ENCODE measurements around the gene SIRPB1.
"Not testable (repeated sequence)": the region's sequence is repeated elsewhere in the genome, so short reads cannot be mapped to it uniquely, and the experiment has no call there.

Gene SIRPB1

GRCh38 chr20:1636621-1637020 lies 16.8 kb upstream of the SIRPB1 start:
- no peak for DNase-seq (ENCODE audit: low read depth)

GRCh38 chr20:1635291-1635979 lies 15.6 kb upstream of the SIRPB1 start:
- no peak for DNase-seq (ENCODE audit: low read depth)

GRCh38 chr20:1633535-1633934 lies 13.7 kb upstream of the SIRPB1 start:
- DNase-seq (ENCODE audit: low read depth): no peak

- no peak for DNase-seq (ENCODE audit: low read depth)
Measured at GRCh38 chr20:1632178-1632577, 12.4 kb upstream of the SIRPB1 start.

GRCh38 chr20:1631309-1632151 lies 11.7 kb upstream of the SIRPB1 start:
- DNase-seq (ENCODE audit: low read depth): no peak

GRCh38 chr20:1630186-1630585 lies 10.4 kb upstream of the SIRPB1 start:
- no peak for DNase-seq (ENCODE audit: low read depth)

GRCh38 chr20:1629321-1629720 lies 9.5 kb upstream of the SIRPB1 start:
- no peak for DNase-seq (ENCODE audit: low read depth)

- no peak for DNase-seq (ENCODE audit: low read depth)
Measured at GRCh38 chr20:1628621-1629020, 8.8 kb upstream of the SIRPB1 start.

- DNase-seq (ENCODE audit: low read depth): no peak
Measured at GRCh38 chr20:1627200-1627550, 7.4 kb upstream of the SIRPB1 start.

- no peak for DNase-seq (ENCODE audit: low read depth)
Measured at GRCh38 chr20:1626528-1627199, 6.9 kb upstream of the SIRPB1 start.

- DNase-seq (ENCODE audit: low read depth): no peak
Measured at GRCh38 chr20:1625083-1625690, 5.4 kb upstream of the SIRPB1 start.

- no peak for DNase-seq (ENCODE audit: low read depth)
Measured at GRCh38 chr20:1623501-1624205, 3.8 kb upstream of the SIRPB1 start.

- DNase-seq (ENCODE audit: low read depth): no peak
Measured at GRCh38 chr20:1622450-1622849, 2.6 kb upstream of the SIRPB1 start.

- no peak for DNase-seq (ENCODE audit: low read depth)
Measured at GRCh38 chr20:1621316-1621715, 1.5 kb upstream of the SIRPB1 start.

GRCh38 chr20:1618954-1619540 lies 762 bp downstream of the SIRPB1 start:
- no peak for DNase-seq (ENCODE audit: low read depth)

- no peak for DNase-seq (ENCODE audit: low read depth)
Measured at GRCh38 chr20:1618479-1618878, 1.3 kb downstream of the SIRPB1 start.

- no peak for DNase-seq (ENCODE audit: low read depth)
Measured at GRCh38 chr20:1616858-1617434, 2.9 kb downstream of the SIRPB1 start.

GRCh38 chr20:1610404-1610803 lies 9.4 kb downstream of the SIRPB1 start:
- not testable (repeated sequence) for DNase-seq (ENCODE audit: low read depth)

- DNase-seq (ENCODE audit: low read depth): not testable (repeated sequence)
Measured at GRCh38 chr20:1608678-1609347, 11.0 kb downstream of the SIRPB1 start.

GRCh38 chr20:1600736-1601135 lies 19.1 kb downstream of the SIRPB1 start:
- no peak for DNase-seq (ENCODE audit: low read depth)

GRCh38 chr20:1595333-1595732 lies 24.5 kb downstream of the SIRPB1 start:
- no peak for DNase-seq (ENCODE audit: low read depth)
